Thoracic aorta (tissue), 2 donors: Measurements from ENCODE around the gene FURIN. TPM values are rescaled to one million over a fixed set of nuclear protein-coding genes. Genes with fewer than 3 reads are reported as not detected.

Experiments used
- ATAC-seq: fragments of 150-250 bp; one replicate; pipeline ENCODE4 v1.8.0; 2017; ENCODE audit warnings: low read depth; ENCODE audit not compliant: insufficient number of reproducible peaks, low FRiP score
- DNase-seq: peaks from one replicate; pipeline ENCODE4 v3.0.0-alpha.2; 2020; ENCODE audit warnings: low spot score
- H3K27ac ChIP-seq, 2 donors: fragments of 200-600 bp; sonication (generic); 1 replicate in 1 of 2; 2 replicates in 1 of 2; pipeline ENCODE4 v1.5.1; 2016; ENCODE audit warnings: mild to moderate bottlenecking in 2 of 2, moderate library complexity in 2 of 2
- H3K27me3 ChIP-seq: fragments of 200-600 bp; sonication (generic); replicated peaks from 2 replicates; pipeline ENCODE4 v1.6.0; 2016; ENCODE audit warnings: mild to moderate bottlenecking; ENCODE audit not compliant: insufficient read depth
- H3K36me3 ChIP-seq: fragments of 200-600 bp; sonication (generic); one replicate; pipeline ENCODE4 v1.5.1; 2016
- H3K4me1 ChIP-seq, 2 donors: fragments of 200-600 bp; sonication (generic); 1 replicate in 1 of 2; 2 replicates in 1 of 2; pipeline versions ENCODE4 v1.5.1 to v1.6.0; 2016; ENCODE audit warnings: low read depth in 2 of 2, mild to moderate bottlenecking in 1 of 2; ENCODE audit not compliant: control insufficient read depth in 1 of 2
- H3K4me3 ChIP-seq: fragments of 200-600 bp; sonication (generic); 2 replicates; pipeline ENCODE4 v1.5.1; 2016; ENCODE audit warnings: mild to moderate bottlenecking
- H3K9me3 ChIP-seq: fragments of 200-600 bp; sonication (generic); 2 replicates; pipeline ENCODE4 v1.5.1; 2016
- total RNA-seq, 2 donors: library from RNA; depleted of rRNA; stranded (reverse); fragments of >200 nt; gene quantifications; one replicate each; pipeline versions ENCODE4 v1.1.0 to v1.2.3, GENCODE V29; 2016
- TF ChIP-seq, protein P1 (sequence below): fragments of 200-600 bp; sonication (generic); IDR thresholded peaks from one replicate; pipeline ENCODE4 v1.5.1; 2019; ENCODE audit warnings: antibody characterized with exemption

Gene FURIN
- total RNA-seq, 2 donors from 2014 or later = 78.4 to 89.7 TPM

DNA sequence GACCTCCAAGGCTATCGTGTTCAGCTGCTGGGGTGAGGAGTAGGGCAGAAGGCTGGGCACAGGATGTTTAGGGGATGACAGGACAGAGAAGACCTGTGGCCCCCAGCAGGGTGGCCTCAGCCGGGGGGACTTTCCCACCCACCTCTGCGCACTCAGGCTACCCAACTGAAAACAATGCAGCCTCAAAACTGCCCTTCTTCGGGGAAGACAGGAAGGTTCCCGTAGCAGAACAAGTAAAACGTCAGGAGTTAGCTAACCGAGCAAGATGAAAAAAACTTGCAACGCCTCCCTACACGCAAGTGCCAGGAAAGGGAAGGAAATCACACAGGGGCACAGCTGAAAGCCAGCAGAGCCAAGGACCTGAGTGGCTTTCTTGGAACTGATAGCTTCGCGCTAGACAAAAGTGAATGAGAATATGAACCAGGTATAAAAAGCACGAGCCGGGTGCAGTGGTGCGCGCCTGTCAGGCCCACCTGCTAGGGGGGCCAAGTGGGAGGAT lies 38.4 kb upstream of the FURIN start:
- Histone ChIP-seq H3K36me3 (no peaks in the 10 kb centered on the region), H3K4me1 (no peaks in the 10 kb centered on the region), H3K9me3 (no peaks in the 10 kb centered on the region), H3K27me3 (no peaks in the 10 kb centered on the region), H3K27ac (peak overlapping the region in 1 of 2 donors; percentile 41), H3K4me3 (peak overlapping the region; percentile 36)
- DNase-seq (no peak), ATAC-seq (no peak)
- TF ChIP-seq, protein P1, sequence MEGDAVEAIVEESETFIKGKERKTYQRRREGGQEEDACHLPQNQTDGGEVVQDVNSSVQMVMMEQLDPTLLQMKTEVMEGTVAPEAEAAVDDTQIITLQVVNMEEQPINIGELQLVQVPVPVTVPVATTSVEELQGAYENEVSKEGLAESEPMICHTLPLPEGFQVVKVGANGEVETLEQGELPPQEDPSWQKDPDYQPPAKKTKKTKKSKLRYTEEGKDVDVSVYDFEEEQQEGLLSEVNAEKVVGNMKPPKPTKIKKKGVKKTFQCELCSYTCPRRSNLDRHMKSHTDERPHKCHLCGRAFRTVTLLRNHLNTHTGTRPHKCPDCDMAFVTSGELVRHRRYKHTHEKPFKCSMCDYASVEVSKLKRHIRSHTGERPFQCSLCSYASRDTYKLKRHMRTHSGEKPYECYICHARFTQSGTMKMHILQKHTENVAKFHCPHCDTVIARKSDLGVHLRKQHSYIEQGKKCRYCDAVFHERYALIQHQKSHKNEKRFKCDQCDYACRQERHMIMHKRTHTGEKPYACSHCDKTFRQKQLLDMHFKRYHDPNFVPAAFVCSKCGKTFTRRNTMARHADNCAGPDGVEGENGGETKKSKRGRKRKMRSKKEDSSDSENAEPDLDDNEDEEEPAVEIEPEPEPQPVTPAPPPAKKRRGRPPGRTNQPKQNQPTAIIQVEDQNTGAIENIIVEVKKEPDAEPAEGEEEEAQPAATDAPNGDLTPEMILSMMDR = no peak

DNA sequence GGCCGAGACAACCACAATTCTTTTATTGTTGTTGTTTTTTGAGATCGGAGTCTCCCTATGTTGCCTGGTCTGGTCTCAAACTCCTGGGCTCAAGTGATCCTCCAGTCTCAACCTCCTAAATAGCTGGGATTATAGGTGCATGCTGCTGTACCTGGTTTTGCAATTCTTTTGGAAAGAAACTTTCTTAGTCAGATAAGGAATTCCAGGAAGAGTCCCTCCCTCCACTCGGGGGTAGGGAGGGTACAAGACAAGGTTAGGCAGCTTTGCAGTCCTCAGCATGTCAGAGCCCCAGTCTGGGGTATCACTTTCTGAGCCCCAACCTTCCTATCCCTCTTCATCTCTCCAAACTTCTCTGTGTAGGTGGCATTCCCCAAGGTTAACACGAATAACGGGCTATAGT lies 33.8 kb upstream of the FURIN start:
- no peak for ATAC-seq
- Histone ChIP-seq H3K27me3 (no peaks in the 10 kb centered on the region), H3K36me3 (no peaks in the 10 kb centered on the region), H3K9me3 (no peaks in the 10 kb centered on the region), H3K27ac (no peak overlapping the region), H3K4me1 (no peaks in the 10 kb centered on the region), H3K4me3 (no peak overlapping the region)
- no peak for DNase-seq
- TF ChIP-seq, protein P1 = no peak

DNA sequence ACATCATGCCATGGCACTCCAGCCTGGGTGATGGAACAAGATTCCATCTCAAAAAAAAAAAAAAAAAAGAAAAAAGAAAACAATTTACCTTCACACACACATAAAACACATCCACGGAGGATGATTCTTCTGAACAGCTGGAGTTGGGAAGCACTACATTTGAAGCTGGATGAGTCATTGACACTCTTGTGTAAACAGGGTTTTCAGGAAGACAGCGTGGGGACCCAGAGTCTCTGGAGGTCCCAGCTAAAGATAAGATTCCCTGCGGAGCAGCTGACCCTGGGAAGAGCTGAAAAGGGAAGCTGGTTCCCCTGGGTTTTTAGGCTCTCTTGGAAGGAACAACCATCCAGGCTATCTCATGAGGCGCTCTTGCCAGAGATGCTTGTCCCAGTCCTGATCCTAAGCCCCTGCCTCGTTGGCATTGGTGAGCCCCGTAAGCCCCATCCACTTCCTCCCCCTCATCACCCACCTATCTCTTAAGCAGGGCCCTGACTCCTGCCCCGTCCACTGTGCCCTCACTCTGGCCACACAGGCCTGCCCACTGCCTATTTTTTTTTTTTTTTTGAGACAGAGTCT lies 32.0 kb upstream of the FURIN start:
- DNase-seq (no peak), ATAC-seq (no peak)
- TF ChIP-seq, protein P1 = no peak
- Histone ChIP-seq H3K27me3 (no peaks in the 10 kb centered on the region), H3K4me1 (no peaks in the 10 kb centered on the region), H3K4me3 (no peak overlapping the region), H3K9me3 (no peaks in the 10 kb centered on the region), H3K36me3 (no peaks in the 10 kb centered on the region), H3K27ac (no peak overlapping the region)

DNA sequence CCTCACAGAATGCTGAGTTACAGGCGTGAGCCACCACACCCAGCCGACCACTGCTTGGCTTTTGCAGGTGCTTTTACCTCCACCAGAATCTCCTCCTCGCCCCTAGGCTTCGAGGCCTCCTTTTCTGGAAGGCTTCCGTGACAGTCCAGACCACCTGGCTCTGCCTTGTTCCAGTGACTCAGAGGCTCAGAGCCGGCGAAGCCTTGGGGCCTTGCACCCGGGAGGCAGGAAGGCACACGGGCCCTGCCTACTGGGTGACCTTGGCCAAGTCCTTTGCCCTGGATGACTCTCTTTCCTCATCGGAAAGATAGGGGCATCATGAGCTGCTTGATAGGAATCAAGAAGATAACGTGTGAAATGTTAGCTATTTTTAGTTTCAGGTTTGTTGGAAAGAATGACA lies 31.3 kb upstream of the FURIN start:
- ATAC-seq (no peak), DNase-seq (no peak)
- Histone ChIP-seq H3K36me3 (no peaks in the 10 kb centered on the region), H3K4me1 (no peaks in the 10 kb centered on the region), H3K9me3 (no peaks in the 10 kb centered on the region), H3K4me3 (no peak overlapping the region), H3K27ac (no peak overlapping the region), H3K27me3 (no peaks in the 10 kb centered on the region)
- TF ChIP-seq, protein P1 = no peak

DNA sequence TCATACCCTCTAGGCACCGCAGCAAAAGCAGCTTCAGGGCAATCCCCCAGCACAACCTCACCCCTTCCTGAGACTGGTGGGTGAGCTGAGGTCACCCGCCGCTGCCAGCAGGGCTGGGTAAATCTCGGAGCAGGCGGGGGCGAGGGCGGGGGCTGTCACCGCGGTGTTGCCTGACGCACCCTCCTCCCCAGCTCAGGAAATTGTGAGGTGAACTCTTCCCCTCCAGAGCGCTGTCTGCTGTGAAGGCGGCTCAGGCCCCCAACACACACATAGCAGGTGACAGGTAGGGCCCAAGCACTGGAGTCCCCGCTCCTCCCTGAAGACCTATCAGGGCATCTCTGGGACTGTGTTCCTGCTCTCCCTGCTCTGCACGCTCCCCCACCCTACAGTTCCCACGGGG lies 30.2 kb upstream of the FURIN start:
- ATAC-seq (no peak), DNase-seq (no peak)
- Histone ChIP-seq H3K27ac (no peak overlapping the region), H3K9me3 (no peaks in the 10 kb centered on the region), H3K4me1 (no peaks in the 10 kb centered on the region), H3K4me3 (no peak overlapping the region), H3K27me3 (no peaks in the 10 kb centered on the region), H3K36me3 (no peaks in the 10 kb centered on the region)
- TF ChIP-seq, protein P1 = no peak
